H1 (cell line): ENCODE data around the gene AOPEP. TPM values are rescaled to one million over a fixed set of nuclear protein-coding genes. Genes with fewer than 3 reads are reported as not detected.

Experiments used
- CTCF ChIA-PET: fragments of 300-600 bp; sonication (Branson Sonifier 250); formaldehyde crosslinking; loops from one replicate; lab custom pipeline; 2021; ENCODE audit not compliant: partially characterized antibody; lab: Charles Lee
- POLR2A ChIA-PET: fragments of 300-600 bp; sonication (Branson Sonifier 250); formaldehyde crosslinking; loops from one replicate; lab custom pipeline; 2021; ENCODE audit warnings: inconsistent platforms; ENCODE audit not compliant: partially characterized antibody; lab: Charles Lee
- DNase-seq, 2 experiments: peaks; one replicate each; pipeline versions ENCODE4 v3.0.0 to v3.0.0-alpha.2; 2010 to 2022; ENCODE audit warnings: low spot score in 2 of 2, low read depth in 1 of 2, mixed read lengths in 1 of 2
- FAIRE-seq: peaks from 2 replicates; lab custom pipeline; 2011; peaks lifted over from hg19 to GRCh38; lab: Jason Lieb, UNC
- H2AFZ ChIP-seq: 2 replicates; pipeline ENCODE4 v1.8.1; 2012; ENCODE audit warnings: low read length, inconsistent platforms
- H2AK5ac ChIP-seq: 2 replicates; pipeline ENCODE4 v1.6.1; 2013; ENCODE audit warnings: low read depth, low read length
- H2BK120ac ChIP-seq: replicated peaks from 2 replicates; pipeline ENCODE3; 2013; ENCODE audit warnings: low read depth, low read length, inconsistent platforms
- H2BK12ac ChIP-seq: 2 replicates; pipeline ENCODE4 v1.6.1; 2013; ENCODE audit warnings: low read depth, low read length
- H2BK15ac ChIP-seq: 2 replicates; pipeline ENCODE4 v1.6.1; 2013; ENCODE audit warnings: low read length
- H2BK20ac ChIP-seq: 2 replicates; pipeline ENCODE4 v1.6.1; 2013; ENCODE audit warnings: low read length
- H2BK5ac ChIP-seq: 2 replicates; pipeline ENCODE4 v1.6.1; 2013; ENCODE audit warnings: low read depth, low read length
- H3K14ac ChIP-seq: 2 replicates; pipeline ENCODE4 v1.6.1; 2013; ENCODE audit warnings: inconsistent platforms; ENCODE audit not compliant: insufficient read length
- H3K18ac ChIP-seq: 2 replicates; pipeline ENCODE4 v1.6.1; 2013; ENCODE audit warnings: low read length; ENCODE audit errors: extremely low read depth
- H3K23ac ChIP-seq: 2 replicates; pipeline ENCODE4 v1.6.1; 2013; ENCODE audit warnings: inconsistent platforms; ENCODE audit not compliant: insufficient read length
- H3K23me2 ChIP-seq: 2 replicates; pipeline ENCODE4 v1.6.1; 2013; ENCODE audit warnings: low read depth, low read length
- H3K27ac ChIP-seq: 2 replicates; pipeline ENCODE4 v1.6.1; 2011; ENCODE audit warnings: low read depth, low read length, inconsistent platforms
- H3K27me3 ChIP-seq, 4 experiments: replicated peaks in 1 of 4; 1 replicate in 1 of 4; 2 replicates in 3 of 4; pipeline versions ENCODE4 v1.6.1 to v1.8.1; 2011 to 2013; ENCODE audit warnings: low read length in 3 of 4, mild to moderate bottlenecking in 3 of 4, inconsistent platforms in 2 of 4, mixed read lengths in 2 of 4, moderate library complexity in 1 of 4; ENCODE audit not compliant: control insufficient read depth in 3 of 4, insufficient read depth in 3 of 4; ENCODE audit errors: extremely low read depth in 1 of 4
- H3K36me3 ChIP-seq, 4 experiments: 2 replicates each; pipeline versions ENCODE4 v1.6.1 to v1.8.1; 2011 to 2013; ENCODE audit warnings: mild to moderate bottlenecking in 4 of 4, low read length in 3 of 4, moderate library complexity in 2 of 4, control low read depth in 1 of 4, inconsistent platforms in 1 of 4; ENCODE audit not compliant: insufficient read depth in 4 of 4, control insufficient read depth in 2 of 4
- H3K4ac ChIP-seq: replicated peaks from 2 replicates; pipeline ENCODE3; 2013; ENCODE audit warnings: low read length, low read depth, mixed read lengths, inconsistent platforms; ENCODE audit not compliant: insufficient read length
- H3K4me1 ChIP-seq, 4 experiments: replicated peaks in 1 of 4; 1 replicate in 1 of 4; 2 replicates in 3 of 4; pipeline versions ENCODE4 v1.6.1 to v1.8.1; 2011 to 2013; ENCODE audit warnings: low read length in 3 of 4, inconsistent platforms in 2 of 4, mixed read lengths in 1 of 4; ENCODE audit not compliant: insufficient read depth in 4 of 4, control insufficient read depth in 3 of 4
- H3K4me2 ChIP-seq, 2 experiments: 2 replicates each; pipeline versions ENCODE4 v1.6.1 to v1.8.1; 2011 to 2013; ENCODE audit warnings: low read depth in 2 of 2, low read length in 2 of 2, control low read depth in 1 of 2, inconsistent platforms in 1 of 2, mild to moderate bottlenecking in 1 of 2; ENCODE audit not compliant: insufficient read depth in 1 of 2
- H3K4me3 ChIP-seq, 4 experiments: fragments of 200-600, 300-600 bp in 1 of 4; sonication (generic), shearing (Covaris generic), sonication (Bioruptor Twin) in 1 of 4; 2 replicates each; pipeline versions ENCODE4 v1.5.1 to v1.8.1; 2011 to 2016; ENCODE audit warnings: low read length in 4 of 4, low read depth in 3 of 4, control low read depth in 2 of 4, inconsistent platforms in 2 of 4, mild to moderate bottlenecking in 2 of 4, mixed read lengths in 1 of 4, moderate library complexity in 1 of 4; ENCODE audit not compliant: insufficient read depth in 2 of 4; ENCODE audit errors: extremely low read depth in 1 of 4
- H3K56ac ChIP-seq: replicated peaks from 2 replicates; pipeline ENCODE3; 2013; ENCODE audit warnings: low read depth, mild to moderate bottlenecking, mixed read lengths, low read length, inconsistent platforms; ENCODE audit not compliant: insufficient read length
- H3K79me1 ChIP-seq: 2 replicates; pipeline ENCODE4 v1.6.1; 2013; ENCODE audit warnings: low read depth, low read length, control low read depth
- H3K79me2 ChIP-seq, 2 experiments: 2 replicates each; pipeline versions ENCODE4 v1.6.1 to v1.8.1; 2012 to 2013; ENCODE audit warnings: low read length in 2 of 2, mild to moderate bottlenecking in 2 of 2, inconsistent platforms in 1 of 2; ENCODE audit not compliant: insufficient read depth in 2 of 2, control insufficient read depth in 1 of 2
- H3K9ac ChIP-seq, 4 experiments: replicated peaks in 1 of 4; 1 replicate in 1 of 4; 2 replicates in 3 of 4; pipeline versions ENCODE4 v1.6.1 to v1.8.1; 2011 to 2013; ENCODE audit warnings: low read depth in 3 of 4, low read length in 3 of 4, control low read depth in 2 of 4, mild to moderate bottlenecking in 2 of 4, moderate library complexity in 2 of 4, inconsistent platforms in 1 of 4; ENCODE audit errors: extremely low read depth in 1 of 4
- H3K9me3 ChIP-seq, 2 experiments: 2 replicates each; pipeline versions ENCODE4 v1.6.1 to v1.8.1; 2012 to 2013; ENCODE audit warnings: mild to moderate bottlenecking in 2 of 2, moderate library complexity in 2 of 2, control low read depth in 1 of 2, inconsistent platforms in 1 of 2, low read depth in 1 of 2, low read length in 1 of 2, mixed read lengths in 1 of 2; ENCODE audit not compliant: insufficient read depth in 2 of 2
- H4K20me1 ChIP-seq, 2 experiments: replicated peaks in 1 of 2; 2 replicates each; pipeline versions ENCODE3 to v1.8.1; 2011 to 2013; ENCODE audit warnings: inconsistent platforms in 2 of 2, low read length in 2 of 2, mild to moderate bottlenecking in 1 of 2; ENCODE audit not compliant: insufficient read depth in 2 of 2, control insufficient read depth in 1 of 2
- H4K5ac ChIP-seq: 2 replicates; pipeline ENCODE4 v1.6.1; 2013; ENCODE audit warnings: low read length, low read depth, mixed read lengths, inconsistent platforms; ENCODE audit not compliant: insufficient read length
- H4K8ac ChIP-seq: 2 replicates; pipeline ENCODE4 v1.8.0; 2013; ENCODE audit warnings: mild to moderate bottlenecking, moderate library complexity, low read length, inconsistent platforms; ENCODE audit not compliant: insufficient read depth; ENCODE audit errors: extremely low read depth
- H4K91ac ChIP-seq: replicated peaks from 2 replicates; pipeline ENCODE3; 2013; ENCODE audit warnings: low read length, mixed read lengths, inconsistent platforms; ENCODE audit not compliant: insufficient read length
- GTF2F1 ChIP-seq: IDR thresholded peaks from 2 replicates; pipeline ENCODE4 v1.6.1; 2012; ENCODE audit warnings: low read depth, low read length, improper control_type of control experiment, borderline replicate concordance
- NANOG ChIP-seq: IDR thresholded peaks from 2 replicates; pipeline ENCODE4 v1.6.1; 2011; ENCODE audit warnings: low read length, low read depth, mild to moderate bottlenecking, inconsistent platforms; ENCODE audit not compliant: insufficient read depth, poor library complexity, severe bottlenecking
- PHF8 ChIP-seq: fragments of 200-600 bp; sonication (generic); conservative IDR thresholded peaks from 2 replicates; pipeline ENCODE4 v1.7.1; 2012; ENCODE audit warnings: low read depth, mild to moderate bottlenecking, inconsistent platforms, low read length, moderate library complexity
- WGBS, 2 experiments: shearing (Covaris generic) in 1 of 2; methylation state at CpG; one replicate each; pipeline versions ENCODE4 v1.1.6 to v1.1.7; 2013 to 2015; ENCODE audit warnings: low lambda C conversion rate in 2 of 2, mixed read lengths in 2 of 2, inconsistent platforms in 1 of 2, low coverage in 1 of 2, missing lambda C conversion rate in 1 of 2; ENCODE audit not compliant: insufficient replicate concordance in 2 of 2, insufficient coverage in 1 of 2, insufficient read length in 1 of 2; ENCODE audit errors: extremely low coverage in 1 of 2, missing lambda C conversion rate in 1 of 2; 5-methylcytosine and 5-hydroxymethylcytosine counted together
- polyA plus RNA-seq, 7 experiments: library from polyadenylated mRNA; depleted of rRNA in 3 of 7; stranded (reverse) in 5 of 7; unstranded in 2 of 7; fragments of >200 nt in 5 of 7; fragments of 200-250 nt in 2 of 7; gene quantifications; 1 replicate in 5 of 7; 2 replicates in 1 of 7; 4 replicates in 1 of 7; pipeline versions ENCODE4 v1.2.1 to v1.2.3, GENCODE V29; 2011 to 2013; ENCODE audit warnings: missing spikeins in 2 of 7, mixed read lengths in 2 of 7
- total RNA-seq: library from RNA; stranded (reverse); fragmentation: NEBNext Ultra II Directional; extraction: Animal tissue kit (Norgen Biotek cat#: 25700); gene quantifications from 2 replicates; pipeline ENCODE4 v1.2.1, GENCODE V29; 2021

AOPEP gene
- total and polyA plus RNA-seq, 2 of the 8 experiments (the other 6 are each of a cell fraction or from before 2014, with no cell fraction given), result 6.1 to 14.3 TPM

DNA sequence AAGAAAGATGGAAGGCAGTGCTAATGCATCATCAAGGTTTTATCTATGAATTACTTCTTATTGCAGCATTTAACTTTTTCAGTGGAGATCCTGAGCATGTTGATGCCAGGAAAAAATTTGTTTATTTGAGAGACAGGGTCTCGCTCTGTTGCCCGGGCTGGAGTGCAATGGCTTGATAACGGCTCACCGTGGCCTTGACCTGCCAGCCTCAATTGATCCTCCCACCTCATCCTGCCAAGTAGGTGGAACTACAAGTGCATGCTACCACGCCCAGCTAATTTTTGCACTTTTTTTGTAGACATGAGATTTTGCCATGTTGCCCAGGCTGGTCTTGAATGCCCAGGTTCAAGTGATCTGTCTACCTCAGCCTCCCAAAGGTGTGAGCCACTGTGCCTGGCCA lies 47.2 kb downstream of the AOPEP start:
- Histone ChIP-seq H3K4ac (no peak overlapping the region), H3K9me3 (no peaks in the 10 kb centered on the region), H3K79me1 (no peaks in the 10 kb centered on the region), H4K5ac (no peak overlapping the region), H3K14ac (no peak overlapping the region), H3K4me1 (peaks cover 0 to 3% (median 0%) of the 10 kb centered on the region in 4 experiments; a peak in 1 of 7 replicates), H2BK5ac (no peak overlapping the region), H3K27me3 (no peaks in the 10 kb centered on the region), H2BK20ac (no peak overlapping the region), H3K27ac (no peak overlapping the region), H3K4me2 (no peak overlapping the region), H3K36me3 (no peaks in the 10 kb centered on the region), H3K23ac (no peak overlapping the region), H2AK5ac (no peak overlapping the region), H2AFZ (no peak overlapping the region), H3K9ac (no peak overlapping the region), H2BK15ac (no peak overlapping the region), H2BK12ac (no peak overlapping the region), H3K23me2 (no peaks in the 10 kb centered on the region), H2BK120ac (no peak overlapping the region), H3K4me3 (no peak overlapping the region), H4K91ac (no peak overlapping the region), H4K20me1 (no peaks in the 10 kb centered on the region), H3K56ac (no peak overlapping the region), H3K79me2 (no peaks in the 10 kb centered on the region), H4K8ac (no peak overlapping the region), H3K18ac (no peak overlapping the region)
- TF ChIP-seq PHF8, result no peak
- no peak for TF ChIP-seq GTF2F1
- no peak for TF ChIP-seq NANOG
- FAIRE-seq (no peak), DNase-seq (no peak)
- CTCF ChIA-PET, result interaction anchor here (0.6 kb wide), 1 partner anchor 83 kb away, joined by 3 read pairs; no protein-coding TSS in a partner anchor
- POLR2A ChIA-PET, result no interaction called here
- WGBS, 2 experiments, result 88% methylated on average over 5 of the region's 5 CpGs; no CpG with 5 or more reads in 1 of the 2 experiments
